Measurements from ENCODE around the gene COA8. TPM values are rescaled to one million over a fixed set of nuclear protein-coding genes. Genes with fewer than 3 reads are reported as not detected.
"Not testable (repeated sequence)": the region's sequence is repeated elsewhere in the genome, so short reads cannot be mapped to it uniquely, and the experiment has no call there.

Gene COA8
- total RNA-seq, 2 experiments from 2014 or later, result 26.7 to 29.5 TPM

- H3K27ac Mint-ChIP-seq, result no peak overlapping the region
- H3K4me1 Mint-ChIP-seq, result peaks cover 4% of the 10 kb centered on the region
- H3K4me3 Mint-ChIP-seq, result no peak overlapping the region
- peaks cover 4% of the 10 kb centered on the region for H3K27me3 Mint-ChIP-seq
- POLR2A ChIA-PET, result interaction anchor here (0.9 kb wide), 1 partner anchor 24 kb away, joined by 3 read pairs; no protein-coding TSS in a partner anchor
- DNase-seq (no peak), ATAC-seq (ENCODE audit: low read depth) (no peak)
- no peaks in the 10 kb centered on the region for H3K9me3 Mint-ChIP-seq
- H3K36me3 Mint-ChIP-seq, result no peaks in the 10 kb centered on the region
Observed at GRCh38 chr14:103600503-103600902, 37.7 kb downstream of the COA8 start.

GRCh38 chr14:103604620-103605019 is 41.9 kb downstream of the COA8 start:
- DNase-seq (no peak), ATAC-seq (ENCODE audit: low read depth) (no peak)
- Mint-ChIP-seq H3K4me1 (peaks cover 19% of the 10 kb centered on the region), H3K36me3 (peaks cover 2% of the 10 kb centered on the region), H3K4me3 (no peak overlapping the region), H3K27ac (no peak overlapping the region), H3K27me3 (peaks cover 32% of the 10 kb centered on the region), H3K9me3 (no peaks in the 10 kb centered on the region)
- POLR2A ChIA-PET, result no interaction called here

DNA sequence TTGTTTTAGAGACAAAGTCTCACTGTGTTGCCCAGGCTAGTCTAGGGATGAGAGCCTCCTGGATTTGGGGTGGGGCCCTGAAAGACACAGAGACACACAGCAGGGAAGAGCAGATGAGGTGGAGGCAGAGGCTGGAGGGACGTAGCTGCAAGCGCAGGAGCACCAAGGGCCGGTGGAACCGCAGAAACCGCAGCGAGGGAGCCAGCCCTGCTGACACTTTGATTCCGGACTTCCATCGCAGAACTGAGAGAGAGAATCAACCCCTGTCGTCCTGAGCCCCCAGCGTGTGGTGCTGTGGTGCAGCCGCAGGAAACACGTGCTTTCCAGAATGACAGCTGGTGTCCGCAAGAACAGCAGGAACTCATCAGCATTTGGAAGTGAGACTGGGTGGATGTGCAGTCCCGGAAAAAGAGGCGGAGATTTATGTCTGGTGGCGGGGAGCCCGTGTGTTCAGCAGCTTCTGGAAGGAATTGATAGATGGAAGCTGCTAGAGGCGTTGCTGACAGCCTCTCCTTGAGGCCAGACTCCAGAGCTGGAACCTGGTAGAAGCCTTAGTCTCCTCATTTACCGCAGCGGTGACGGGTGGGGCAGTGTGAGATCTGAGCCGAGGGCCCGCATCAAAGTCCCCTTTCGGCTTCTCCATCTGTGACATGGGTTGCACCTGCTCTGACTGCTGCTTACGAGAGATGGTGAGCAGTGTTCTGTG is 44.4 kb downstream of the COA8 start:
- Mint-ChIP-seq H3K9me3 (peaks cover 6% of the 10 kb centered on the region), H3K27me3 (peaks cover 34% of the 10 kb centered on the region), H3K4me1 (peaks cover 19% of the 10 kb centered on the region), H3K4me3 (peak overlapping the region; percentile 82), H3K27ac (peak overlapping the region; percentile 76), H3K36me3 (peaks cover 5% of the 10 kb centered on the region)
- ATAC-seq (ENCODE audit: low read depth) (peak; percentile 83), DNase-seq (peak; percentile 79)
- POLR2A ChIA-PET, result interaction anchor here (1.0 kb wide), 1 partner anchor 12 kb away, joined by 3 read pairs; no protein-coding TSS in a partner anchor

DNA sequence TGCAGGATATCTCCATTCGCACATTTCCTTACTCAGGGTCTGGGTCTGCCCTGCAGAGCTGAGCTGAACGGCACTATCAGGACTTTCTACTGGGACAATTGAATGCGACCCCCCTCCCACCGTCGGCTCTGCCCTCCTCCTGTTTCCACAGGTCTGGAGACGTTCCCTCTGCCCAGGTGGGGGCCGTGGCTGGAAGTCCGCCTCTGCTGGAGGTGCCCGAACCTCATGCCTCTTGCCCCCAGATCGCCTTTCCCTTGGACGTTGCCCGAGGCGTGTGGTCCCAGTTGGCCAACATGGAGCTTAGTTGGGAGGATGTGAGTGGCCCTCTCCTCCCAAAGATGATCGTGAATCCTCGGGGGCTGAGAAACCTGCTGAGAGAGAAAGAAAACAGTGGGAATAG is 45.1 kb downstream of the COA8 start:
- ATAC-seq (ENCODE audit: low read depth), result no peak
- H3K36me3 Mint-ChIP-seq, result peaks cover 5% of the 10 kb centered on the region
- peaks cover 19% of the 10 kb centered on the region for H3K4me1 Mint-ChIP-seq
- peaks cover 34% of the 10 kb centered on the region for H3K27me3 Mint-ChIP-seq
- POLR2A ChIA-PET, result interaction anchor here (1.0 kb wide), 1 partner anchor 13 kb away, joined by 3 read pairs; no protein-coding TSS in a partner anchor
- peak overlapping the region; percentile 82 for H3K4me3 Mint-ChIP-seq
- DNase-seq, result no peak
- H3K27ac Mint-ChIP-seq, result no peak overlapping the region
- H3K9me3 Mint-ChIP-seq, result peaks cover 6% of the 10 kb centered on the region

- DNase-seq; H3K9me3 Mint-ChIP-seq; ATAC-seq (ENCODE audit: low read depth); POLR2A ChIA-PET; H3K27ac Mint-ChIP-seq; H3K4me3 Mint-ChIP-seq; H3K36me3 Mint-ChIP-seq: not testable (repeated sequence)
- H3K27me3 Mint-ChIP-seq, result peaks cover 34% of the 10 kb centered on the region
- H3K4me1 Mint-ChIP-seq, result peaks cover 19% of the 10 kb centered on the region
Observed at GRCh38 chr14:103609081-103609480, 46.3 kb downstream of the COA8 start.

DNA sequence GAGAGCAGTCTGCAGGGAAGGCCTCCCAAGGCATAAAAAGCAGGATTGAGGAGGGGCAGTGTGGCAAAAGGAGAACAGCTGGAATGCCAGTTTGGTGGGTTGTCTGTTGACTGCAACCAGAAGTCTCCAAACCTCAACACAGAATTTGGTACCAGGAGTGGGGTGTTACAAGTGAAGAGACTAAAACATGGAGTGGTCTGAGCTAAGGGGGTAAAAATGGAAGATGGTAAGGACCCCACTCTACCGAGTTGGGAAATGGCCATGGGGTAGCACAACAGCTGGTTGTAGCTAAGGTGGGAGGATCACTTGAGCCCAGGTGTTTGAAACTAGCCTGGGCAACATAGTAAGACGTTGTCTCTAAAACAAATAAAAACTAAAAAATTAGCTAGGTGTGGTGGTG is 48.5 kb downstream of the COA8 start:
- Mint-ChIP-seq H3K27me3 (peaks cover 28% of the 10 kb centered on the region), H3K27ac (no peak overlapping the region), H3K4me1 (peaks cover 15% of the 10 kb centered on the region), H3K9me3 (peaks cover 6% of the 10 kb centered on the region), H3K4me3 (no peak overlapping the region), H3K36me3 (peaks cover 5% of the 10 kb centered on the region)
- ATAC-seq (ENCODE audit: low read depth) (no peak), DNase-seq (no peak)
- POLR2A ChIA-PET, result no interaction called here

DNA sequence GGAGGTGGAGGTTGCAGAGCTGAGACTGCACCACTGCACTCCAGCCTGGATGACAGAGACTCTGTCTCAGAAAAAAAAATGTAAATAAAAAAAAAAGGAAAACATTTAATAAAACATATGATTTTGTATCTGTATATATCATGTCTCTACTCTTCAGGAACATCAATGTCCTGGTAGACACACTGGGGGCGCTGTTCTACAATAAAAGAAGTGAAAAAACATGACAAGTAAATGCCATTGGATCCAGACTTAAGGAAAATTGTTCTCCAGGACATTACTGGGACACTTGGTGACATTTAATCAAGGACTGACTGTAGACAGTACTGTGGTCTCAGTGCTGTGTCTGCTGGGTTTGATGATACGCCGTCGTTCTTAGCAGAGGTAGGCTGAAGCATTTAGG is 50.8 kb downstream of the COA8 start:
- peaks cover 13% of the 10 kb centered on the region for H3K27me3 Mint-ChIP-seq
- DNase-seq (no peak), ATAC-seq (ENCODE audit: low read depth) (no peak)
- H3K36me3 Mint-ChIP-seq, result peaks cover 5% of the 10 kb centered on the region
- no peak overlapping the region for H3K4me3 Mint-ChIP-seq
- no peaks in the 10 kb centered on the region for H3K4me1 Mint-ChIP-seq
- H3K9me3 Mint-ChIP-seq, result peaks cover 6% of the 10 kb centered on the region
- POLR2A ChIA-PET, result no interaction called here
- no peak overlapping the region for H3K27ac Mint-ChIP-seq

- H3K4me3 Mint-ChIP-seq, result no peak overlapping the region
- H3K36me3 Mint-ChIP-seq, result no peaks in the 10 kb centered on the region
- peaks cover 14% of the 10 kb centered on the region for H3K27me3 Mint-ChIP-seq
- no peak overlapping the region for H3K27ac Mint-ChIP-seq
- no peaks in the 10 kb centered on the region for H3K9me3 Mint-ChIP-seq
- no peaks in the 10 kb centered on the region for H3K4me1 Mint-ChIP-seq
- POLR2A ChIA-PET, result no interaction called here
- DNase-seq (no peak), ATAC-seq (ENCODE audit: low read depth) (no peak)
Observed at GRCh38 chr14:103616635-103617300, 54.0 kb downstream of the COA8 start.

GRCh38 chr14:103619057-103619456 is 56.3 kb downstream of the COA8 start:
- ATAC-seq (ENCODE audit: low read depth), result no peak
- DNase-seq, result no peak
- Mint-ChIP-seq H3K27ac (no peak overlapping the region), H3K9me3 (no peaks in the 10 kb centered on the region), H3K4me3 (no peak overlapping the region), H3K36me3 (no peaks in the 10 kb centered on the region), H3K27me3 (peaks cover 24% of the 10 kb centered on the region), H3K4me1 (no peaks in the 10 kb centered on the region)
- POLR2A ChIA-PET, result interaction anchor here (0.8 kb wide), 1 partner anchor 13 kb away, joined by 3 read pairs; no protein-coding TSS in a partner anchor

- Mint-ChIP-seq H3K9me3 (no peaks in the 10 kb centered on the region), H3K27ac (no peak overlapping the region), H3K4me3 (no peak overlapping the region), H3K36me3 (no peaks in the 10 kb centered on the region), H3K4me1 (peaks cover 13% of the 10 kb centered on the region), H3K27me3 (peaks cover 24% of the 10 kb centered on the region)
- DNase-seq (no peak), ATAC-seq (ENCODE audit: low read depth) (no peak)
- POLR2A ChIA-PET, result no interaction called here
Observed at GRCh38 chr14:103621860-103622259, 59.1 kb downstream of the COA8 start.

DNA sequence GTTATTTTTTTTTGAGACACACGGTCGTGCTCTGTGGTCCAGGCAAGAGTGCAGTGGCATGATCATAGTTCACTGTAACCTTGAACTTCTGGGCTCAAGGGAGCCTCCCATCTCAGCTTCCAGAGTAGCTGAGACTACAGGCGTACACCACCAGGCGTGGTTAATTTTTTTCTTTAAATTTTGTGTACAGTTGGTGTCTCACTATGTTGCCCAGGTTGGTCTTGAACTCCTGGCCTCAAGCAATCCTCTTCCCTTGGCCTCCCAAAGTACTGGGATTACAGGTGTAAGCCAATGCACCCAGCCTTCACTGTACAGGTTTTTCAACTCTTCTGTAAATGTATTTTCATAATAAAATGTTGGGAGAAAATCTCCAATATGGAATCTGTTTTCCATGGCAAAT is 60.5 kb downstream of the COA8 start:
- peaks cover 21% of the 10 kb centered on the region for H3K27me3 Mint-ChIP-seq
- H3K36me3 Mint-ChIP-seq, result no peaks in the 10 kb centered on the region
- no peak for DNase-seq
- H3K4me3 Mint-ChIP-seq, result no peak overlapping the region
- no peak for ATAC-seq (ENCODE audit: low read depth)
- H3K4me1 Mint-ChIP-seq, result peaks cover 16% of the 10 kb centered on the region
- H3K27ac Mint-ChIP-seq, result no peak overlapping the region
- POLR2A ChIA-PET, result interaction anchor here (0.6 to 1.5 kb wide), 2 partner anchors 61 to 211 kb away, joined by 4 to 5 read pairs; partner anchors contain the start of genes BAG5 and COA8
- no peaks in the 10 kb centered on the region for H3K9me3 Mint-ChIP-seq

DNA sequence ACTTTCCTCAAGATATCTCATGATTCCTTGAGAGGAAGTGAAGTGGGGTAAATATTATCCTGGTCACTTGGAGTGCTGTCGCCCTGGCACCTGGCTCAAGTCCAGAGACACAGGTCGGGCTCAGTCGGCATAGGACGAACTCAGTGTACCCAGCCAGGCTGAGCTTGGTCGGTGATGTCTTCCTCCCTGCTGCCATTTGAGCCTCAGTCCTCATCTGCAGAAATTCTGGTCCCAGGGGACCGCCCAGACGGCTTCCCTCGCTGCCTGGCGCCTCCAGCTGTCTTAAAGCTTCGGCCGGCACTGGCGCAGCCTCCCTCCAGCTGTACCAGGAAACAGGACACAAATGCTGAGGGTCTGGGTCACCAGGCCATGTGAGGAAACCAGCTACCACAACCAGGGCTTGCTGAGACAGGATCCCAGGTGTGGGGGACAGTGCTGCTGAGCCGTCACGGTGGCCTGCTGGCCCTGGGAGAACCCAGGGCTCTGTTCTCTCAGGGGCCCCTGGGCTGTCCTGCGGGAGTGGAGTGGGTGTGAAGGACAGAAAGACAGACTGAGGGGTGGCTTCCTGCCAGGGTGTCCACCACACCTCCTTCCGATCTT is 61.2 kb downstream of the COA8 start:
- POLR2A ChIA-PET, result interaction anchor here (0.6 to 1.5 kb wide), 5 partner anchors 23 to 210 kb away, joined by 3 to 6 read pairs (median 4); partner anchors contain the start of genes BAG5, COA8, XRCC3 and ZFYVE21
- ATAC-seq (ENCODE audit: low read depth) (no peak), DNase-seq (no peak)
- H3K36me3 Mint-ChIP-seq, result no peaks in the 10 kb centered on the region
- H3K27ac Mint-ChIP-seq, result no peak overlapping the region
- peak overlapping the region; percentile 35 for H3K4me3 Mint-ChIP-seq
- peaks cover 16% of the 10 kb centered on the region for H3K4me1 Mint-ChIP-seq
- no peaks in the 10 kb centered on the region for H3K9me3 Mint-ChIP-seq
- H3K27me3 Mint-ChIP-seq, result peaks cover 21% of the 10 kb centered on the region

GRCh38 chr14:103624860-103625259 is 62.1 kb downstream of the COA8 start:
- no peaks in the 10 kb centered on the region for H3K9me3 Mint-ChIP-seq
- peak overlapping the region; percentile 77 for H3K27ac Mint-ChIP-seq
- peaks cover 16% of the 10 kb centered on the region for H3K4me1 Mint-ChIP-seq
- ATAC-seq (ENCODE audit: low read depth) (no peak), DNase-seq (no peak)
- peaks cover 18% of the 10 kb centered on the region for H3K27me3 Mint-ChIP-seq
- POLR2A ChIA-PET, result interaction anchor here (0.7 to 1.5 kb wide), 4 partner anchors 24 to 91 kb away, joined by 3 to 6 read pairs (median 4); partner anchors contain the start of genes BAG5, COA8, XRCC3 and ZFYVE21
- H3K4me3 Mint-ChIP-seq, result peak overlapping the region; percentile 75
- H3K36me3 Mint-ChIP-seq, result no peaks in the 10 kb centered on the region
